IMR-90 (cell line): ENCODE results near the gene TEPSIN. TPM values are rescaled to one million over a fixed set of nuclear protein-coding genes. Genes with fewer than 3 reads are reported as not detected.
"Not testable (repeated sequence)": the region's sequence is repeated elsewhere in the genome, so short reads cannot be mapped to it uniquely, and the experiment has no call there.

Experiments used
- ATAC-seq: fragments of 200-7000 bp; cut with Tn5 transposase; 2 replicates; pipeline ENCODE4 v1.9.1; 2020; ENCODE audit warnings: low read depth, mild to moderate bottlenecking, moderate library complexity
- BruUV-seq: library from RNA; stranded (reverse); fragments of 400-500 nt; replicated peaks from 2 replicates; lab custom pipeline; 2021; lab: Mats Ljungman, UMichigan
- CTCF ChIA-PET: fragments of 300-600 bp; formaldehyde crosslinking; extraction: SDS; loops from one replicate; lab custom pipeline; 2021; ENCODE audit warnings: antibody characterized with exemption; lab: Yijun Ruan, JAX
- POLR2A ChIA-PET: fragments of 300-600 bp; sonication (Branson Sonifier 250); formaldehyde crosslinking; loops from one replicate; lab custom pipeline; 2022; ENCODE audit warnings: antibody characterized with exemption; ENCODE audit not compliant: unreplicated experiment; lab: Charles Lee
- DNase-seq: peaks from one replicate; pipeline ENCODE4 v3.0.0; 2013
- H2AFZ ChIP-seq: replicated peaks from 2 replicates; pipeline ENCODE3; 2013; ENCODE audit warnings: low read length, mild to moderate bottlenecking; ENCODE audit not compliant: poor library complexity
- H2AK5ac ChIP-seq: 2 replicates; pipeline ENCODE4 v1.6.1; 2013; ENCODE audit warnings: low read depth, low read length, inconsistent platforms
- H2AK9ac ChIP-seq: replicated peaks from 2 replicates; pipeline ENCODE3; 2013; ENCODE audit warnings: mild to moderate bottlenecking, low read depth, low read length, moderate library complexity; ENCODE audit not compliant: poor library complexity
- H2BK120ac ChIP-seq: 2 replicates; pipeline ENCODE4 v1.6.1; 2013; ENCODE audit warnings: low read depth, low read length, inconsistent platforms
- H2BK15ac ChIP-seq: 3 replicates; pipeline ENCODE4 v1.6.1; 2013; ENCODE audit warnings: low read depth, low read length, inconsistent platforms
- H2BK20ac ChIP-seq: 2 replicates; pipeline ENCODE4 v1.6.1; 2013; ENCODE audit warnings: low read depth, mild to moderate bottlenecking, inconsistent platforms, low read length, moderate library complexity
- H2BK5ac ChIP-seq: 2 replicates; pipeline ENCODE4 v1.6.1; 2013; ENCODE audit warnings: mild to moderate bottlenecking, low read depth, low read length, inconsistent platforms; ENCODE audit not compliant: poor library complexity, severe bottlenecking
- H3K14ac ChIP-seq: replicated peaks from 2 replicates; pipeline ENCODE4 v1.6.1; 2013; ENCODE audit warnings: low read depth, low read length, inconsistent platforms
- H3K18ac ChIP-seq: 2 replicates; pipeline ENCODE4 v1.6.1; 2013; ENCODE audit warnings: low read depth, low read length, control low read depth
- H3K23ac ChIP-seq: 2 replicates; pipeline ENCODE4 v1.6.1; 2013; ENCODE audit warnings: low read depth, low read length, inconsistent platforms
- H3K27ac ChIP-seq: 2 replicates; pipeline ENCODE4 v1.5.1; 2013; ENCODE audit warnings: mild to moderate bottlenecking, control low read depth, low read length; ENCODE audit not compliant: insufficient read depth
- H3K27me3 ChIP-seq: 2 replicates; pipeline ENCODE4 v1.6.1; 2013; ENCODE audit warnings: low read length; ENCODE audit not compliant: control insufficient read depth, insufficient read depth
- H3K36me3 ChIP-seq: 2 replicates; pipeline ENCODE4 v1.6.1; 2013; ENCODE audit warnings: low read length, mixed read lengths; ENCODE audit not compliant: control insufficient read depth, insufficient read depth
- H3K4ac ChIP-seq: 2 replicates; pipeline ENCODE4 v1.6.1; 2013; ENCODE audit warnings: low read depth, low read length, inconsistent platforms
- H3K4me1 ChIP-seq: 2 replicates; pipeline ENCODE4 v1.6.1; 2013; ENCODE audit warnings: low read length, mixed read lengths; ENCODE audit not compliant: control insufficient read depth, insufficient read depth
- H3K4me2 ChIP-seq: 2 replicates; pipeline ENCODE4 v1.6.1; 2013; ENCODE audit warnings: low read depth, mild to moderate bottlenecking, control low read depth, low read length, moderate library complexity
- H3K4me3 ChIP-seq: 2 replicates; pipeline ENCODE4 v1.5.1; 2013; ENCODE audit warnings: low read depth, mild to moderate bottlenecking, control low read depth, low read length, moderate library complexity; ENCODE audit not compliant: insufficient read depth
- H3K56ac ChIP-seq: 2 replicates; pipeline ENCODE4 v1.6.1; 2013; ENCODE audit warnings: low read length, inconsistent platforms; ENCODE audit not compliant: insufficient read depth; ENCODE audit errors: extremely low read depth
- H3K79me1 ChIP-seq, 2 experiments: 2 replicates each; pipeline ENCODE4 v1.6.1; 2013; ENCODE audit warnings: low read length in 2 of 2, inconsistent platforms in 1 of 2, low read depth in 1 of 2
- H3K9ac ChIP-seq: 2 replicates; pipeline ENCODE4 v1.6.1; 2013; ENCODE audit warnings: low read depth, low read length, control low read depth
- H3K9me1 ChIP-seq: 2 replicates; pipeline ENCODE4 v1.6.1; 2013; ENCODE audit warnings: low read length, inconsistent platforms; ENCODE audit not compliant: insufficient read depth
- H3K9me3 ChIP-seq: 2 replicates; pipeline ENCODE4 v1.6.1; 2013; ENCODE audit warnings: low read length; ENCODE audit not compliant: control insufficient read depth, insufficient read depth
- H4K20me1 ChIP-seq: 2 replicates; pipeline ENCODE4 v1.6.1; 2013; ENCODE audit warnings: low read length, inconsistent platforms; ENCODE audit not compliant: insufficient read depth
- H4K5ac ChIP-seq: 2 replicates; pipeline ENCODE4 v1.6.1; 2013; ENCODE audit warnings: mild to moderate bottlenecking, low read depth, low read length, control low read depth
- H4K8ac ChIP-seq, 2 experiments: 2 replicates each; pipeline ENCODE4 v1.6.1; 2013; ENCODE audit warnings: low read depth in 2 of 2, low read length in 2 of 2, control low read depth in 1 of 2, inconsistent platforms in 1 of 2
- H4K91ac ChIP-seq: 2 replicates; pipeline ENCODE4 v1.6.1; 2013; ENCODE audit warnings: low read depth, low read length, inconsistent platforms; ENCODE audit not compliant: insufficient read depth
- WGBS, 2 experiments: methylation state at CpG; one replicate each; pipeline versions ENCODE4 v1.1.5 to v1.1.7; 2013; ENCODE audit warnings: missing lambda C conversion rate in 2 of 2; ENCODE audit not compliant: insufficient read length in 1 of 2; ENCODE audit errors: extremely low coverage in 2 of 2; 5-methylcytosine and 5-hydroxymethylcytosine counted together
- dilution Hi-C: fragments of 300-500 bp; cut with HindIII; formaldehyde crosslinking; loops from one replicate; pipeline ENCODE4 v1.14.3; 2018; ENCODE audit warnings: low sequenced_read_pairs; ENCODE audit not compliant: unreplicated experiment
- in situ Hi-C: fragments of 300-500 bp; cut with MboI; formaldehyde crosslinking; loops from 3 replicates; pipeline ENCODE4 v1.14.3; 2019; ENCODE audit warnings: low sequenced_read_pairs, inconsistent platforms, mixed read lengths
- intact Hi-C: fragments of 100-400 bp; cut with micrococcal nuclease; formaldehyde crosslinking; loops from 2 replicates; pipeline ENCODE4 v1.10.0; 2022
- polyA plus RNA-seq, 3 experiments: library from polyadenylated mRNA; depleted of rRNA; stranded (reverse); fragments of >200 nt; gene quantifications; 2 replicates each; pipeline ENCODE4 v1.2.3, GENCODE V29; 2012; ENCODE audit warnings: low replicate concordance in 1 of 3
- total RNA-seq: library from RNA; depleted of rRNA; stranded (reverse); fragments of >200 nt; gene quantifications from 2 replicates; pipeline ENCODE4 v1.2.3, GENCODE V29; 2012

Gene TEPSIN
- total and polyA plus RNA-seq, 2 of the 4 experiments (the other 2 are of a cell fraction): 3.2 to 28.1 TPM

- peaks cover 31% of the 10 kb centered on the region for H3K36me3 ChIP-seq
- H3K4me2 ChIP-seq, H3K56ac ChIP-seq, H3K18ac ChIP-seq, BruUV-seq, dilution Hi-C loops, H3K9ac ChIP-seq, H2AK9ac ChIP-seq, ATAC-seq, intact Hi-C loops, H4K91ac ChIP-seq, H3K79me1 ChIP-seq, in situ Hi-C loops, H3K23ac ChIP-seq, H4K20me1 ChIP-seq, H3K14ac ChIP-seq, POLR2A ChIA-PET, DNase-seq, H2BK120ac ChIP-seq, H2BK20ac ChIP-seq, H4K8ac ChIP-seq, H3K4ac ChIP-seq, H3K9me3 ChIP-seq, H3K27ac ChIP-seq, H3K4me3 ChIP-seq, H2AK5ac ChIP-seq, H3K9me1 ChIP-seq, H2BK15ac ChIP-seq, H2BK5ac ChIP-seq, H2AFZ ChIP-seq, CTCF ChIA-PET, H3K4me1 ChIP-seq, H4K5ac ChIP-seq, H3K27me3 ChIP-seq: not testable (repeated sequence)
- WGBS, 2 experiments: no CpG with 5 or more reads among the region's 2 CpGs
Observed at GRCh38 chr17:81227630-81228029, 11.2 kb downstream of the TEPSIN start.
